GM18519 (cell line): ENCODE data around the gene FLT3LG.

Experiments used
- ATAC-seq: cut with Tn5 transposase; IDR thresholded peaks from one replicate; pipeline ENCODE4 v1.9.1; 2021; ENCODE audit warnings: mild to moderate bottlenecking, moderate library complexity; ENCODE audit not compliant: unreplicated experiment, low FRiP score

The FLT3LG gene

DNA sequence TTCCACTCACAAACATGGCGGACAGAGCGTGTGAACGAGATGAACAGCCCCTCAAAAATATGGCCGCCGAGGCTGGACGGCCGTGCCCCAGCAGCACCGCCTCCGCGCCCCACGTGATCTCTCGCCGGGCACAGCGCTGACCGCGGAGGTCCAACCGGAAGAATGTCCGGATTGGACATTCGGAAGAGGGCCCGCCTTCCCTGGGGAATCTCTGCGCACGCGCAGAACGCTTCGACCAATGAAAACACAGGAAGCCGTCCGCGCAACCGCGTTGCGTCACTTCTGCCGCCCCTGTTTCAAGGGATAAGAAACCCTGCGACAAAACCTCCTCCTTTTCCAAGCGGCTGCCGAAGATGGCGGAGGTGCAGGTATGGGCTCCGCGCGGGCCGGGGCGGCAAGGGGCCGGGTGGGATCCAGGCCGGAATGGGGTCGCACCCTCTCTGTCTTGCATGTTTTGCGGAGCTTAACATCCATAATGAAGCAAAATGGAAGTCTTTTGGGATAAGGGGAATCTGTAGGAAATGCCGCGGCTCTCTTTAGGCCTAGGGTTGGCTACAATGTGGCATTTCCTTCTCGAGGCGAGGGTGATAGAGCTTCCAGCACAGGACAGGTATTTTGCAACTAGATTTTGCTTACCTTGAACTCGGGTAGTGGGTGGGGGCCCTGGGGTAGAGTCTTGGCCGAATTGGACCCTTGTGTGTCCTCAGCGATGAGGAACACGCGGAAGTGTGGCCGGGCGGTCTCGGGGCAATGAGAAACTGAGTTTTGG, 13.4 kb downstream of the FLT3LG start, which contains the start of gene RPL13A:
TSS of gene RPL13A (plus strand) at position 332 of the 769 bp plus-strand sequence. CDS start at position 354, 22 bp downstream.
- peak; percentile 66 for ATAC-seq

DNA sequence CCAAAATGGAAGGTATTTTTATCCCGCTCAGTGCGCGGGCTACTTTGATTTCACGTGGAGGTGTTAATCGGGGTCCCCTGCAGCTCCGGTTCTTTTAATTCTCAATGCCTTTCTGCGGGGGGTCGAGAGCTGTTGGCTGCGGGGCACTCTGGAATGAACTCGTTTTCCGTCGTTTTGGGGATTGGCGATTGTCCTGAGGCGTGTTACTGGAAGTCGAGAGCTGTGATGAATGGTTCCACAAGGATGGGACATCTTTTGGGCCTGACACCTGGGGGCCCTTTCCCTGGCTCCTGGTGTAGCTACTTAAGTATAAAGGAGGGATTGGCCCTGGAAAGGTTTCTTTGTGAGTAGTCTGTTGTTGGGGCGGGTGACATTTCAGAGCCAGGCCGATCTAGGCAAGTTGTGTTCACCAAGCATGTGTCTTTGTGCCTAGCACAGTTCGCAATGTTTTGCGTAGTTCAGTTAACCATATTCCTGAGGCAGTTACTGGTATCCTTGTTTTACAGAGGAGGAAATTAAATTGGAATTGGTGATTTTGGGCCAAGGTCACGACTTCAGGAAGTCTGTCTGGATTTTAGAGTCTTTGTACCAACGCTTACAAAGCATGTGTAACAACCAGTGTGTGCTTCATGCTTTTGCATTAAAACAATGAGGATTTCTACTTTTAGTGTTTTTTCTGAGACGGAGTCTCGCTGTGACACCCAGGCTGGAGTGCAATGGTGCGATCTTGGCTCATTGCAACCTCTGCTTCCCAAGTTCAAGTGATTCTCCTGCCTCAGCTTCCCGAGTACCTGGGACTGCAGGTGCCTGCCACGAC, 14.2 kb downstream of the FLT3LG start:
- ATAC-seq = no peak

DNA sequence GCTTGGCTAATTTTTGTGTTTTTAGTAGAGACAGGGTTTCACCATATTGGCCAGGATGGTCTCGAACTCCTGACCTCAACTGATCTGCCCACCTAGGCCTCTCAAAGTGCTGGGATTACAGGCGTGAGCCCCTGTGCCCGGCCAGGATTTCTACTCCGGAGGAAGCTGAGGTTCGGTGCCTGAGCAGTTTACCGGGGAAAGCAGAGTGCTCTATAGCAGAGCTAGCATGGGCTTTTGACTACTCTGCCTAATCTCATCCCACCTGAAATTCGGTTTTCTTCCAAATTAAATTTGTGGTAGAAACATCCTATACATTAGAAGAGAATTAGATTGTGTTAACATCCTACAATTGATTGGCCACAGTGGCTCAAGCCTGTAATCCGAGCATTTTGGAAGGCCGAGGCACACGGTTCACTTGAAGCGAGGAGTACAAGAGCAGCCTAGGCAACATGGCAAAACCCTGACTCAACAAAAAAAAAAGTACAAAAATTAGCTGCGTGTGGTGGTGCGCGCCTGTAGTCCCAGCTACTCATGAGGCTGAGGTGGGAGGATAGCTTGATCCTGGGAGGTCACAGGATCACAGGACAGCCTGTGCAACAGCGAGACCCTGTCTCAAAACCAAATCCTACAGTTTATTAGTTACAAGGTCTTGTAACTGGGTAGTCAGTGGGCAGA, 15.0 kb downstream of the FLT3LG start:
- no peak for ATAC-seq

DNA sequence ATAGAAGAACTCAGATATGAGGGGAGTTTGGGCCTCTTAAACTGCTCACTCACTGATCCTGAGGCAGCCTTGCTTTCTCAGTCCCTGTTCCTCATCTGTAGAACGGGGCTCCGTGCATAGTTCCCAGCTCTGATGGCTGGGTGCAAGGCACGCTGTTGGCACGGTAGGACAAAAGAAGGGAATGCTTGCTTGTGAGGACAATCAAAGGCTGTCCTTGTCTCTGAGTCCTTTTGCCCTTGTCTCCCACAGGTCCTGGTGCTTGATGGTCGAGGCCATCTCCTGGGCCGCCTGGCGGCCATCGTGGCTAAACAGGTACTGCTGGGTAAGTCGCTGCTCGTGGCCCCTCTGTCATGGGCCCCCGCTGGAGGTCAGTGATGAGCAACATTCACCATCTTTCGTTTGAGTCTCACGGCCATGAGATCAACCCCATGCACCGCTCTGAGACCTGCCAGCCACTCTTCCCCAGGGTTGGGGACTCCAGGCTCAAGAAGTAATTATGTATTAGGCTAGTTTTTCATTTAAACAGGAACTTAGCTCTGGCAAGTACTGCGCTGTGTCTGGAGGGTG, 15.7 kb downstream of the FLT3LG start:
- ATAC-seq = no peak

DNA sequence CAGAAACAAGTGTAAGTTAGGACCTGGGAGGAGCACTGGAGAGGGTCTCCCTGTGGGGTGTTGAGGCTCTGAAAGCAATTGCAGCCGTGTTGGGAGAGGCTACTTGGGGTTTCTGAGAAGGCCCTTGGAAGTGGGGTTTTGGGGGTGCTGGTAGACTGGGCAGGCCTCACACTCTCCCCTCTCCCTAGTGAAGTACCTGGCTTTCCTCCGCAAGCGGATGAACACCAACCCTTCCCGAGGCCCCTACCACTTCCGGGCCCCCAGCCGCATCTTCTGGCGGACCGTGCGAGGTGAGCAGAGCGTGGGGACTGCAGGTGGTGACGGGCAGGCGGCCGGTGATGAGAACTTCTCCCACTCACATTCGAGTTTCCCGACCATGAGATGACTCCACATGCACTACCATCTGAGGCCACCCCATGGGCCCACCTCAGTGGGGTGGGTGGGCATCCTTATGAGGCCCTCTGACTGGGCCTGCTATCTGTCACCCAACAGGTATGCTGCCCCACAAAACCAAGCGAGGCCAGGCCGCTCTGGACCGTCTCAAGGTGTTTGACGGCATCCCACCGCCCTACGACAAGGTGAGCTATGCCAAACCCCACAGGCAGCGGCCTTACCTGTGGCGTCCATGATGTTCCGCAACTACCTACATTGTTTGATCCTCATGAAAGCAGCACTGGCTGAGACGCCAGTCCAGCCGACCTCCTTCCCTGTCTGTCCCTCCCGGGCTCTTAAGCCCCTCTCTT, 16.4 kb downstream of the FLT3LG start:
- no peak for ATAC-seq

DNA sequence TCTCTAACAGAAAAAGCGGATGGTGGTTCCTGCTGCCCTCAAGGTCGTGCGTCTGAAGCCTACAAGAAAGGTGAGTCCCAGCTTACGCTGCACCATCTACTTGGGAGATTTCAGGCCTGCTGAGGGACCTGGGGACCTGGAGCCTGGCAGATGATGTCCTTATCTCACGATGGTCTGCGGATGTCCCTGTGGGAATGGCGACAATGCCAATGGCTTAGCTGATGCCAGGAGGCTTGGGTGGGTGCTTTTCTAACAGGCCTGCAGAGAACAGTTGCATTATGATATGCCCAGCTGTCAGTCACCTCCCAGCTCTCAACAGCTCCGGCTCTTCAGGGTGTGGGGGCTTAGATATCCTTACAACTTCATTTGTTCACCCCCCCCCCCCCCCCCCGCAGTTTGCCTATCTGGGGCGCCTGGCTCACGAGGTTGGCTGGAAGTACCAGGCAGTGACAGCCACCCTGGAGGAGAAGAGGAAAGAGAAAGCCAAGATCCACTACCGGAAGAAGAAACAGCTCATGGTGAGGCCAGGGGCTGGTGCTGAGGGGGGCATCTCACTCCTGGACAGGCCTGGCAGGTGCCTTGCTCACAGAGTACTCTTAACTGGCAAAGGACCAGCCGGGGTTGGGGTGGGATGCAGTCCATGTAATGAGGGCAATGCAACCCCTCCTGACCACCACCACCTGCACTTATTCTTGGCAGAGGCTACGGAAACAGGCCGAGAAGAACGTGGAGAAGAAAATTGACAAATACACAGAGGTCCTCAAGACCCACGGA, 17.2 kb downstream of the FLT3LG start:
- ATAC-seq = no peak

DNA sequence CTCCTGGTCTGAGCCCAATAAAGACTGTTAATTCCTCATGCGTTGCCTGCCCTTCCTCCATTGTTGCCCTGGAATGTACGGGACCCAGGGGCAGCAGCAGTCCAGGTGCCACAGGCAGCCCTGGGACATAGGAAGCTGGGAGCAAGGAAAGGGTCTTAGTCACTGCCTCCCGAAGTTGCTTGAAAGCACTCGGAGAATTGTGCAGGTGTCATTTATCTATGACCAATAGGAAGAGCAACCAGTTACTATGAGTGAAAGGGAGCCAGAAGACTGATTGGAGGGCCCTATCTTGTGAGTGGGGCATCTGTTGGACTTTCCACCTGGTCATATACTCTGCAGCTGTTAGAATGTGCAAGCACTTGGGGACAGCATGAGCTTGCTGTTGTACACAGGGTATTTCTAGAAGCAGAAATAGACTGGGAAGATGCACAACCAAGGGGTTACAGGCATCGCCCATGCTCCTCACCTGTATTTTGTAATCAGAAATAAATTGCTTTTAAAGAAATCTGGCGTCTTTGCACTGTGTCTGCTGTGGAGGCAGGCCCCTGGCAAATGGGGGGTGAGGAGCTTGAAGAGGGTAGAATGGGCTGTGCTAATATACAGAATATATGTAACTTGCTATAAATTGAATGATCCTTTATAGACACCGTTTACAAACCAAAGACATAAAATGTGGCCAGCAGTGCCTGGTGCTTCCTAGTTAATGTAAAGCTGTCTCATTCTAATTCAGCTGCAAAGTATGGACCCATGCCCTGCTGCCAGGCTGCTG, 18.0 kb downstream of the FLT3LG start:
- no peak for ATAC-seq

DNA sequence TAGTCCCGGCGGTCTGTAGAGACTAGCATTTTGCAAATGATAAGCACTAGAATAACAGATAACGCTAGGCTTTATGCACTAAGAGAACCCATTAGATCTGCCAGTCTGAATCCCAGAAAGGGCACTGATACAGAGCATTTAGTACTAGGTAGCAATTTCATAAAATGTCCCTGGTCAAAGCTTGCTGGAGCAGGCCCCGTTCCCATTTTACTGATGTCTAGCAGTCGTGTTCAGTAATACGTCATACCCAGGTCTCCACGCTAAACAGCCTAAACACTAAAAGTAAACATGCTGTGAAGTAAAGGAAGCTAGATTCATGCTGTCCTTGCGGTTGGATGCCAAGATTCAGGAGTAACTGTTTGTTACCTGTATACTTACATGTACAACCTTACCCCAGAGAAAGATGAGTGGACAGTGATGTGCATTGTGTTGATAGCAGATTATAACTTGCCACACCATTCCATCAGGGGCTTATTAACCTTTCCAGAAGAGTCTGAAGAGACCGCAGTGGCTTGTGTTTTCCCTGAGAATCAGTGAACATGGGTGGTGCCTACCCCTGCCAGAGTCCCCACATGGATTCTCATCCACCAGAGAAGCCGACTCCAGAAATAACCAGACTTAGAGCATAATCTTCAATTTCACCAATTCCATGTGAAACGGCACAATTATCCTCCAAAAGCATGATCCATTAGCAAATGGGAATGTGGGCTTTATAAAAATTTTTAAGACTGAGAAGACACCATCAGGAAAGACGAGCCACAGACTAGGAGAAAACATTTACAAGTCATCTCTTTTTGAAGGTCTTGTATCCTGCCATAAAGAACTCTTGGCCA, 18.8 kb downstream of the FLT3LG start:
- ATAC-seq = no peak

DNA sequence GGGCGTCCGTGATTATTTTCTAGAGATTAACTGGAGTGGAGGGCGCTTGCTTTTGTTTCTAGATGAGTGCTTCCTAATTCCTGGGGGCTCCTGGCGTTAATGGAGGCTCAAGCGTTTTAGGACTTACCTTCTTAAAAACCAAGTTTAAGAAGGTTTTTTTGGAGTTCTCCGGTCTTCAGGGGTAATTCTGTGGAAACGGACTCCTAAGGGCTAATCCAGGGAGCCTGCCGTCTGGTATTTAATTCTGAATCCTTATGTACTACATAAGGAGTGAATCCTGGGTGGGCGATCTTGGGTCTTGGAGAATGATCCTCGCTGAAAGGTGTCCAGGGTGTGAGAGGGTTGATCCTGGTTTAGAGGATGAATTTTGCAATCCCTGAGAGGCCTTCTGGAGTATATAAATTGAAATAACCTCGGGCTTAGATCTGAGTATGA, 22.6 kb downstream of the FLT3LG start:
- ATAC-seq = no peak

DNA sequence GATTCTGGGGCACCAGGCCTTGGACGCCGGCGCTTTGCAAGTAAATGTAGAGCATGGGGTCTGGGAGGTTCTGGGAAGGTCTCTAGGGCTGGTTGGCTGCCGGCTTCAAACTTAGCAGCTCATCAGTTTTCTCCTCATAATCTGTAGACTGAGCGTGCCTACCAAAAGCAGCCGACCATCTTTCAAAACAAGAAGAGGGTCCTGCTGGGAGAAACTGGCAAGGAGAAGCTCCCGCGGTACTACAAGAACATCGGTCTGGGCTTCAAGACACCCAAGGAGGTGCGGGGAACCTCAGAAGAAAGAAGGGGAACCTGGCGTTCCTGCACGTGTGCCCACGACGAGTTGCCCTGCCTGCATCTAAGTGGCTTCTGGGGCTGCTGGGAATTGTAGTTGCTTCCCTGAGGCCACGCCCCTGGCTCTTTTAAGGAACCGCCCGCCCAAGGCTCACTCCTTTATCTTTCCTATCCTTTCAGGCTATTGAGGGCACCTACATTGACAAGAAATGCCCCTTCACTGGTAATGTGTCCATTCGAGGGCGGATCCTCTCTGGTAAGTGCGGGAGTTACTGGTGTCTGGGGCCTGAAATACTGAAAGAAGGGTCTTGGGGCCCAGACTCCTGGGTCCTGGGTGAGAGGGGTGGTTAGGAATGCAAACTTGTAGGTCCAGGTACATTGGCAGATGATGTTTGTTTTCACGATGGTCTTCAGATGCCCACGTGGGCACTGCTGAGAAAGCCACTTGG, 23.2 kb downstream of the FLT3LG start:
- ATAC-seq = no peak

DNA sequence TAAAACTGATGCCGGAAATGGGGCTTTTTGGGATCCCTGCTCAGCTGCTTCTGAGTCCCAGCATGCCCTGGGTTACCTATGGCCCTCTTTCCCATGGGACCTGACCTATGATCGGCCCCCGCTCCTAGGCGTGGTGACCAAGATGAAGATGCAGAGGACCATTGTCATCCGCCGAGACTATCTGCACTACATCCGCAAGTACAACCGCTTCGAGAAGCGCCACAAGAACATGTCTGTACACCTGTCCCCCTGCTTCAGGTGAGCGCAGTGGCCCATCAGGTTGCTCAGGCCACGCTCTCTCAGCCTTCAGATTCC, 23.7 kb downstream of the FLT3LG start:
- ATAC-seq = no peak

DNA sequence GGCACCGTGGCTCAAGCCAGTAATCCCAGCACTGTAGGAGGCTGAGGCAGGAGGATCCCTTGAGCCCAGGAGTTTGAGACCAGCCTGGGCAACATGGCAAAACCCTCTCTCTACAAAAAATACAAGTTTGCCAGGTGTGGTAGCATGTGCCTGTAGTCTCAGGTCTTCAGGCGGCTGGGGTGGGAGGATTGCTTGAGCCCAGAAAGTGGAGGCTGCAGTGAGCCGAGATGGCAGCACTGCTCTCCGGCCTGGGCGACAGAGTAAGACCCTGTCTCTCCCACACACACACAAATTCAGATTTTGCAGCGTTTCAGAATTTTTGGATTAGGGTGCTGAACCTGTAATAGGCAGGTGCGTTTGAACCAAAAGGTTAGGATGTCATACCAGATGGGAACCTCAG, 24.5 kb downstream of the FLT3LG start:
- ATAC-seq = no peak

DNA sequence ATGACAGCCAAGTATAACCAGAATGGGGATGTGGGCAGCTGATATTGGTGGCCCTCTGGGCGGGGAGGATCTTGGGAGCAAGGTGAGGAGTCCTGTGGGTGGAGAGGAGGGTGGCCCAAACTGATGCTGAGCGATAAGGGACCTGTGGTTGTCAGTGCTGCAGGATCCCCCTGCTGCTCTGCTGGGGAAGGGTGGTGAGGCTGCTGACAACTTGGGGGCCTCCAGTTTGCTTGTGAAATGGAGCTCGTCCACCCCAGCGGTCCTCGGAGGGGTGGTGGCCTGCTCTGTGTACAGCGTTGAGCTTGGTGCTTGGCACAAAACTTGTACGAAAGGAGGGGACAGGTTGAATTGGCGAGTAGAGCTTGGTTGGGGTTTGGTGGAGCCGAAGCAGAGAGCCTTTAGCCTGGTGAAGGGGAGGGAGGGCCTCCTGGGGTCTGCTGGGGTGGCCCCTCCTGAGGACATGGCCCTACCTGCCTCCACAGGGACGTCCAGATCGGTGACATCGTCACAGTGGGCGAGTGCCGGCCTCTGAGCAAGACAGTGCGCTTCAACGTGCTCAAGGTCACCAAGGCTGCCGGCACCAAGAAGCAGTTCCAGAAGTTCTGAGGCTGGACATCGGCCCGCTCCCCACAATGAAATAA, 25.1 kb downstream of the FLT3LG start:
- no peak for ATAC-seq

DNA sequence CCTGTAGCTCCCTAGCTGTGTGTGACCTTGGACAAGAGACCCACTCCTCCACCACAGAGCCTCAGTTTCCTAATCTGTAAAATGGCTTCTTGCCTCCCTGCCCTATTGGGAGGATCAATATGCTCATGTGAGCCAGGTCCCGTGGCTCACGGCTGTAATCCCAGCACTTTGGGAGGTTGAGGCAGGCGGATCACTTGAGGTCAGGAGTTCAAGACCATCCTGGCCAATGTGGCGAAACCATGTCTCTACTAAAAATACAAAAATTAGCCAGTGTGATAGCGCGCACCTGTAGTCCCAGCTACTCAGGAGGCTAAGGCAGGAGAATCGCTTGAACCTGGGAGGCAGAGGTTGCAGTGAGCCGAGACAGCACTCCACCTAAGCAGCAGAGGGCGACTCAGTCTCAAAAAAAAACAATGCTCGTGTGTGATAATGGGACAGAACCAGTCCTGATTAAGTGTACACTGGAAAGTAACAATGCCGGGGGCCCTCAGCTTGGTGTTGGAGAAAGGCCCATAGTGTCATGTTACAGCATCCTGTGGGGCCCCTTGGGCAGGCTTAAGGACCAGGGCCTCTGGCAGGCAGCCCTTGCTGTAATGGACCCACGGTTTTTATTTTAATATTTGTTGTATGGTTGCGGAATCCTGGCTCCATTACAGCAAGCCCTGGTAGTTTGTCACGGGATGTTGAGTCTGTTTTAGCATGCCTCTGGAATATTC, 29.0 kb downstream of the FLT3LG start:
- no peak for ATAC-seq

DNA sequence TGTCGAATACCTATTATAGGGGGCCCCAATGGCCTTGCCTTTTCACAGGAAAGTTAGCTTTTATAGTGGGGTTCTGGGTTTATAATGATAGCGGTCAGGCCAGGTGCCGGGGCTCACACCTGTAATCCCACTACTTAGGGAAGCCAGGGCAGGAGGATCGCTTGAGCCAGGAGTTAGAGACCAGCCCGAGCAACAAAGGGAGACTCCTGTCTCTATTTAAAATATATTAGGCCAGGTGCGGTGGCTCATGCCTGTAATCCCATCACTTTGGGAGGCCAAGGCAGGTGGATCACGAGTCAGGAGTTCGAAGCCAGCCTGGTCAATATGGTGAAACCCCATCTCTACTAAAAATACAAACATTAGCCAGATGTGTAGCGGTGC, 29.6 kb downstream of the FLT3LG start:
- ATAC-seq = no peak

DNA sequence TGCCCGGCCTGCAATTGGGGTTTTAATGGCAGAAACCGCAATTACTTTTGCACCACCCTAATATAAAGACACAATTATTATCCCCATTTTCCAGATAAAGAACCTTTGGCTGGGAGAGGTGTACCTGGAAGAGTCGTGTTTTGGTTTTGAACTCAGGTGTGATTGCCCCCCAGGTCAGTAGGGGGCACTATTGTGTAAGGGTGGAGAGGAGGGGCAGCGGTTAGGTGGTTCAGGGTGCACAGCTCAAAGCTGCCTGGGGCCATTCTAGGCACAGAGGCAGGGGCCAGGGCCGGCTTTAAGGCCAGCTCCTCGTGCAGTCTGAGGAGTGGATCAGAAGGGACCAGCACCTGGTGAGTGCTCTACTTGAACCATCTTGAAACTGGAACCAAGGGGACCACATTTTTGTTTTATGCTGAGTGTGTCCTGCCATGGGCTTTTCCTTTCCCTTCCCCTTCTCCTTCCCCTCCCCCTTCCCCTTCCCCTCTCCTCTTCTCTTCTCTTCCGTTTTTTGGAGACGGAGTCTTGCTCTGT, 32.6 kb downstream of the FLT3LG start:
- no peak for ATAC-seq
